Thymus (tissue), 11 donors: ENCODE results near the gene MFSD6. TPM values are rescaled to one million over a fixed set of nuclear protein-coding genes. Genes with fewer than 3 reads are reported as not detected.

ENCODE experiments used
- DNase-seq, 9 donors: peaks; one replicate each; pipeline ENCODE4 v3.0.0-alpha.2; 2013; ENCODE audit warnings: low spot score in 9 of 9, low read depth in 6 of 9, missing footprints in 1 of 9
- H3K27ac ChIP-seq, 2 donors: one replicate each; pipeline ENCODE4 v1.5.1; 2013; ENCODE audit warnings: control low read depth in 1 of 2, low read depth in 1 of 2, low read length in 1 of 2, mild to moderate bottlenecking in 1 of 2, moderate library complexity in 1 of 2
- H3K27me3 ChIP-seq, 2 donors: one replicate each; pipeline ENCODE4 v1.5.1; 2013; ENCODE audit warnings: low read length in 1 of 2; ENCODE audit not compliant: control insufficient read depth in 2 of 2, insufficient read depth in 1 of 2
- H3K36me3 ChIP-seq, 2 donors: one replicate each; pipeline ENCODE4 v1.5.1; 2013; ENCODE audit warnings: low read length in 1 of 2, mild to moderate bottlenecking in 1 of 2, moderate library complexity in 1 of 2; ENCODE audit not compliant: control insufficient read depth in 2 of 2, insufficient read depth in 2 of 2
- H3K4me1 ChIP-seq, 2 donors: one replicate each; pipeline ENCODE4 v1.5.1; 2013; ENCODE audit warnings: low read length in 2 of 2; ENCODE audit not compliant: control insufficient read depth in 2 of 2, insufficient read depth in 2 of 2
- H3K4me3 ChIP-seq, 2 donors: one replicate each; pipeline ENCODE4 v1.5.1; 2013; ENCODE audit warnings: low read length in 2 of 2, control low read depth in 1 of 2, mild to moderate bottlenecking in 1 of 2
- H3K9me3 ChIP-seq, 2 donors: one replicate each; pipeline ENCODE4 v1.5.1; 2013; ENCODE audit warnings: low read length in 1 of 2, mild to moderate bottlenecking in 1 of 2; ENCODE audit not compliant: control insufficient read depth in 2 of 2, insufficient read depth in 1 of 2
- WGBS: extraction: QIAGEN DNeasy Blood & Tissue Kit; methylation state at CpG from one replicate; pipeline ENCODE4 v1.1.7; 2013; 5-methylcytosine and 5-hydroxymethylcytosine counted together
- polyA plus RNA-seq: library from polyadenylated mRNA; stranded (reverse); fragments of 200-250 nt; gene quantifications from one replicate; pipeline ENCODE4 v1.2.3, GENCODE V29; 2013
- total RNA-seq: library from RNA; stranded (reverse); fragments of 120-200 nt; gene quantifications from one replicate; pipeline ENCODE4 v1.2.4, GENCODE V29; 2013
- donor health status: healthy.

The MFSD6 gene
- total and polyA plus RNA-seq, 2 donors = 11.7 to 16.3 TPM

DNA sequence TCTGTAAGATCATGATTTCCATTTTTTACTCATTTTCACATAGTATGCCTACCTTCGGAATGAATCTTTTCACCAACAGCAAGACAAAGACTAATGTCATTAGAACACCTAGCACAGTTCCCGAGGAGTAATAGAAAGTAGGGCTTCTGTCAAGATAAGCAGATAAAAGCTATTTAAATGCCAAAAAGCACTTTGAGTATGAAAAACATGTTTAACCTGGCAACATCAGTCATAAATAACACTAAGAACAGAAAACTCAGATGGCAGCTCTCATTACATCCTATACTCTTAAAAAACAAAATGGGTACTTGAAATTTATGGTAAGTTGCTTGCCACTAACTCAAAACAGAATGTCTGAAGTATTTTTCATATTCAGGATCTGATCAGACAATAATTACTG, 109.3 kb downstream of the MFSD6 start:
- H3K27me3 ChIP-seq = peaks cover 0 to 3% of the 10 kb centered on the region in 2 donors
- no peak for DNase-seq
- no peaks in the 10 kb centered on the region for H3K9me3 ChIP-seq
- H3K36me3 ChIP-seq = peaks cover 8 to 33% of the 10 kb centered on the region in 2 donors
- no peak overlapping the region for H3K4me3 ChIP-seq
- H3K4me1 ChIP-seq = peaks cover 3 to 16% of the 10 kb centered on the region in 2 donors
- WGBS = 93% methylated on average over 2 of the region's 2 CpGs
- no peak overlapping the region for H3K27ac ChIP-seq

DNA sequence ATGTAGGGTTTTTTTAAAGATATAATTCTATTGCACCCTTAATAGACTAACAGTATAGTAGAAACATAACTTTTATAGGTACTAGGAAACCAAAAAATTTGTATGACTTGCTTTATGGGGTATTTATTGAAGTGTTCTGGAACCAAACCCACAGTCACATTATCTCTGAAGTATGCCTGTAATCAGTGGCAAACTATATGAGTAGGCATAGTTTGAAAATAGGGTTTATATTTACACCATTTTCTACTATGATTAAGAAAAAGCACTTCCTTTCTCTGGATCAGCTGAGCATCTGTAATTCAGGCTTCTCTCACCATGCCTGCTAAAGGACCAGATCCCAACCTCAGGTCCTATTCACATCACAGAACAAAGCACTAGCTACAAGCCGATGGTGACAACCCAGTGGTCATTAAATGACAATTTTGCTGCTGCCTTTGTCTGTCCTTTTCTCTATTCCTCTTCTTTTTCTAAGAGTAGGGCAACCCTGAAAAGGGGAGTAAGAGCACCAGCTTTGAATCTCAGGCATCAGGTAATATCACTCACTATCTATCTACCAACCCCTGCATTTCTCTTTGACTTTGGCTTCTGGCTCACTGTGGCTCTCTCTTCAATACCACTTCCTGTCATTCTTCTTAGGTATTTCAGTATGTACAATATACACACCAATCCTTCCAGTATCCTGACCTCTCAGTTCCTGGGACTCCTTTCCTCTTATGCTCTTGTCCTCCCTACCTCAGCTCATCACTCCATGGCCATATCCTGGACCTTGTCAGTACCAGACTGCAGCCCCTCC, 112.0 kb downstream of the MFSD6 start:
- Histone ChIP-seq H3K4me1 (peaks cover 3 to 16% of the 10 kb centered on the region in 2 donors), H3K27ac (no peak overlapping the region), H3K4me3 (no peak overlapping the region), H3K9me3 (no peaks in the 10 kb centered on the region), H3K27me3 (no peaks in the 10 kb centered on the region), H3K36me3 (peaks cover 0 to 27% of the 10 kb centered on the region in 2 donors)
- WGBS = 95% methylated on average over 1 of the region's 1 CpG
- DNase-seq = peak in 1 of 9 donors; percentile 41

DNA sequence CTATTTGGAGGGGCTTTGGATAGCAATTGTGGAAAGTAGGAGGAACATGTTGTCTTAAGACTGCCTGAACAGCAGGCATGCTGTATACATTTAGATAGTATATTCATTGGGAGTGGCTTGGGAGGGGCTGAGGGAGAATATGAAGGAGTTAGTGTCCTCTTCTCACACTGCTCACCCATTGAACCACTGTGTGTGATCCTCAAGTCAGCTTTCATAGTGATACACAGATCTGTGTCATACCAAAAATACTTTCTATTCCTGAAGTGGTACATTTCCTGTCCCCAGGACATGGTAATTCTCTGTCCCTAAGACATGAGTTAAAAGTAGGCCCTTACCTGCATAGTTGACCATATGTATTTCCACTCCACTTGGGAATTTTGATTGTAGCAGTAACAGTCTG, 116.8 kb downstream of the MFSD6 start:
- H3K27me3 ChIP-seq = no peaks in the 10 kb centered on the region

DNA sequence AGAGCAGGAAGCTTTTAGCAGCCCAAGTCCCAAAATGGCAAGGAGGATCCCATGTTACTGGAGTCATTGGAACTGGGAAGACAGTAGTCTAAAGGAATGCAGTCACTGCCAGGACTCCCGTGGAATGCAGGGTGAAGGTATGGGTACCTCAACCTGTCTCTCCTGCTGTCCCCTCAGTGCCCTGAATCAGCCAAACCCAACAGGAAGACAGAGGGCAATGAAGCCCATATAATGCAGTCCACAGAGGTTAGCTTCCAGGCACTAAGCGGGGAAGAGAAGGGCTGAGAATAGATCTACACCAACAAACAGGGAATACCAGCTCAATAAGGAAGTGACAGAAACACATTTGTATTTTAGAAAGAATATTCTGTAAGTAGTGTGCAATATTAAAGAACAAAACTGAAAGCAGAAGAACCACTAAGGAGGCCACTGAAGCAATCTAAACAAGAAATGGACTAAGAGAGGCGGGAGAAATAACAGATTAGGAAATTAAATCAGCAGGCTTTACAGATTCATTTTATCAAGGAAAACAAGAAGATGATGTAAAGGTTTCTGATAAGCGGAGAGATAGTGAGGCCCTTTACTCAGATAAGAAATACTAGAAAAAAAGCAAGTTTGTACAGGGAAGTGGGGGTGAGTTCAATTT, 118.1 kb downstream of the MFSD6 start:
- Histone ChIP-seq H3K27me3 (no peaks in the 10 kb centered on the region), H3K4me1 (peaks cover 0 to 14% of the 10 kb centered on the region in 2 donors), H3K27ac (no peak overlapping the region), H3K36me3 (peaks cover 0 to 18% of the 10 kb centered on the region in 2 donors), H3K4me3 (no peak overlapping the region), H3K9me3 (no peaks in the 10 kb centered on the region)
- 96% methylated on average over 4 of the region's 4 CpGs for whole genome bisulfite sequencing
- no peak for DNase-seq

More for the DNA sequence above, 116.8 kb downstream of the MFSD6 start:
- no peak overlapping the region for H3K4me3 ChIP-seq
- no peak for DNase-seq
- H3K4me1 ChIP-seq = peaks cover 0 to 15% of the 10 kb centered on the region in 2 donors
- peaks cover 0 to 26% of the 10 kb centered on the region in 2 donors for H3K36me3 ChIP-seq
- no peak overlapping the region for H3K27ac ChIP-seq
- H3K9me3 ChIP-seq = no peaks in the 10 kb centered on the region

DNA sequence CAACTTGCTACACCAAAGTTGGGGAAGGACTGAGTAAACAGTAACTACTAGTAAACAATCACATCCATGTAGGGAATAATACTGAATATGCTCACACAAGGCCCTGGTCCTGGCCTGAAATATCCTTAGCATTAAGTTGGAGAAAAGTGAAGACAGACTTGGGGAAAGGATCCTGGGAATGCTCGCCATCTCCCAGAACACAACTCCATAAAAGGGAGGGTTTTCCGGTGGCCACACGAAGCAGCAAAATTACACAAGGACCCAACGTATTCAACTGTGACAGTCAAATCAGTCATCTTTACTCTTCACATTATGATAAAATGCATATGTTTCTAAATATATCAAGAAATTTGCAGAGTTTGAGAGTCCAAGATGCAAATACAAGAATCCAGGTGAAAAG, 119.1 kb downstream of the MFSD6 start:
- Histone ChIP-seq H3K4me3 (no peak overlapping the region), H3K9me3 (no peaks in the 10 kb centered on the region), H3K27me3 (no peaks in the 10 kb centered on the region), H3K27ac (no peak overlapping the region), H3K4me1 (peaks cover 0 to 16% of the 10 kb centered on the region in 2 donors), H3K36me3 (peaks cover 0 to 16% of the 10 kb centered on the region in 2 donors)
- 98% methylated on average over 4 of the region's 4 CpGs for WGBS
- DNase-seq = no peak

DNA sequence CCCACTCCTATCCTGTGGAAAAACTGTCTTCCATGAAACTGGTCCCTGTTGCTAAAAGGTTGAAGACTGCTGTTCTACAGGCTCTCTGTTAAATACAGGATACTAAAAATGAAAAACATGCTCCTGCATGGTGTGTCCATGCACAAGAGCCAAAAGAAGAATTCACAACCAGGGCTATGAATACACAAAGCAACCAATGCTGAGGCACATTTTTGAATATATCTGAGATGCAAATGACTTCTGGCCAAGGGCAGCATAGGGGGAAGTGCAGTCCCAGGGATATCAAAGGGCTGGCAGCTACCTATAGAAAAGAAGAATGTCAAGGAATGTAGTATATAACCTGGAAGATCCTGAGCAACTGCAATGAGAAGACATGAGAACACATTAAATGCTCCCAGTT, 119.8 kb downstream of the MFSD6 start:
- H3K36me3 ChIP-seq = peaks cover 0 to 16% of the 10 kb centered on the region in 2 donors
- H3K4me3 ChIP-seq = no peak overlapping the region
- H3K27ac ChIP-seq = no peak overlapping the region
- H3K9me3 ChIP-seq = no peaks in the 10 kb centered on the region
- no peak for DNase-seq
- peaks cover 7 to 23% of the 10 kb centered on the region in 2 donors for H3K4me1 ChIP-seq
- H3K27me3 ChIP-seq = no peaks in the 10 kb centered on the region

DNA sequence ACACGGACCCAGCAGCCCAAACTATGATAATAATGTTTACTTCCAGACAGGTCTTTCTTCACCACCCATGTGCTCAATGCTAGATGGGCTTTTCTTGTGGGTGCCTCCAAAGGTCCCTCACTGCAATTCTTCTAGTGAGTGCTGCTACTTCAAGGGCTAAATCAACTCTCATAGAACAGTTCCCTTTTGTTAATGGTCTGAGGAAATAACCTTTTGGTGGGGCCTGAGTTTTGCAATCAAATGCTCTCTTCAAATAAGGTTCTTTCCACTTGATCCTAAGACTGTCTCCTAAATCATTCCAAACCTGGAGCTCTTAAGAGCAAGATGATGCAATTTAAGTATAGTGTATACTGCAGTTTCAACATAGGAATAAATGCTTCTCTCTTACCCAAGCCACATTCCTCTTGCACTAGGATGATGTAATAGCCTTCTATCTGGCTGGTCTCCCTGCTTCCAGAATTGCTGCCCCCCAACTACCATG, 120.4 kb downstream of the MFSD6 start:
- Histone ChIP-seq H3K27me3 (no peaks in the 10 kb centered on the region), H3K4me3 (no peak overlapping the region), H3K4me1 (peaks cover 13 to 29% of the 10 kb centered on the region in 2 donors), H3K36me3 (peaks cover 0 to 13% of the 10 kb centered on the region in 2 donors), H3K9me3 (no peaks in the 10 kb centered on the region), H3K27ac (no peak overlapping the region)
- whole genome bisulfite sequencing = 98% methylated on average over 1 of the region's 1 CpG
- no peak for DNase-seq

DNA sequence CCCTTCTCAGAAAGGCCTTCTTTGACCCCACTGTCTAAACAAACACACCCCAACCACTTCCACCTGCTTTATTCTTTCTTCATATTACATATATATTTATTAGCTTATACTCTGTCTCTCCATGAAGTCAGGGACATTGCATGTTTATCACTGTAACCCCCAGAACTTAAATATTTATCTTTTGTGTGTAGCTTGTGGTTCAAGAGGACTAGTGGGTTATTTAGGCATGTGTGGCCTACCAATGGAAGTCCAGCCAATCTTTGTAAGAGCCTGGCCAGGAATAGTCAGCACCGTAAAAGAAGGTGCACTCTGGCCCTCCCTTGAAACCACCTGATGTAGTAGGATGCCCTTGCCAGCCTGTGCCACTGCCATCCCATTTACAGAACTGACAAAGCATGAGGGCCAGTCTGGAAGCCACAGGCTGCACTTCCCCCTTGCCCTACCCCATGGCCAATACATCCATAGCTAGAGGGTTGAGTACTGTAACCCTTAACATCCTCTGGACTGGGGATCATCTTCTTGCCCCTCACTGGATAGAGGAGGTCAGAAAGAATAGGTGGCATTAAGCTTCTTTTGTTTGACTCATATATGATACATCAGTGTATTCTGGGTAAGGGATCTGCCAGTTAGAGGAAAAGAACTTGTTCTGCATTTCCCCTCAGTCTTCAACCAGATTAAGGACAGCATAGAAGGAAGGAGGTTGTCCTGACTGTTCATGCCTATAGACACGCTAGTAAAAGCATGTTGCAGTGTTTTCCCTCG, 121.5 kb downstream of the MFSD6 start:
- no peak overlapping the region for H3K4me3 ChIP-seq
- DNase-seq = no peak
- H3K9me3 ChIP-seq = no peaks in the 10 kb centered on the region
- peaks cover 0 to 4% of the 10 kb centered on the region in 2 donors for H3K36me3 ChIP-seq
- peaks cover 16 to 36% of the 10 kb centered on the region in 2 donors for H3K4me1 ChIP-seq
- no peak overlapping the region for H3K27ac ChIP-seq
- no peaks in the 10 kb centered on the region for H3K27me3 ChIP-seq
- WGBS = 71% methylated on average over 3 of the region's 3 CpGs
